GM20000 (cell line): ENCODE data around the gene PLA2G12B.
"Not testable (repeated sequence)": the region's sequence is repeated elsewhere in the genome, so short reads cannot be mapped to it uniquely, and the experiment has no call there.

Experiments
- DNase-seq: peaks from one replicate; pipeline ENCODE4 v3.0.0; 2012; ENCODE audit warnings: low spot score
- TF ChIP-seq, protein P1 (sequence below): IDR thresholded peaks from 2 replicates; pipeline ENCODE4 v1.5.1; 2012; ENCODE audit warnings: mild to moderate bottlenecking, control low read depth; ENCODE audit errors: extremely low read depth, missing control alignments

PLA2G12B gene, protein sequence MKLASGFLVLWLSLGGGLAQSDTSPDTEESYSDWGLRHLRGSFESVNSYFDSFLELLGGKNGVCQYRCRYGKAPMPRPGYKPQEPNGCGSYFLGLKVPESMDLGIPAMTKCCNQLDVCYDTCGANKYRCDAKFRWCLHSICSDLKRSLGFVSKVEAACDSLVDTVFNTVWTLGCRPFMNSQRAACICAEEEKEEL

DNA sequence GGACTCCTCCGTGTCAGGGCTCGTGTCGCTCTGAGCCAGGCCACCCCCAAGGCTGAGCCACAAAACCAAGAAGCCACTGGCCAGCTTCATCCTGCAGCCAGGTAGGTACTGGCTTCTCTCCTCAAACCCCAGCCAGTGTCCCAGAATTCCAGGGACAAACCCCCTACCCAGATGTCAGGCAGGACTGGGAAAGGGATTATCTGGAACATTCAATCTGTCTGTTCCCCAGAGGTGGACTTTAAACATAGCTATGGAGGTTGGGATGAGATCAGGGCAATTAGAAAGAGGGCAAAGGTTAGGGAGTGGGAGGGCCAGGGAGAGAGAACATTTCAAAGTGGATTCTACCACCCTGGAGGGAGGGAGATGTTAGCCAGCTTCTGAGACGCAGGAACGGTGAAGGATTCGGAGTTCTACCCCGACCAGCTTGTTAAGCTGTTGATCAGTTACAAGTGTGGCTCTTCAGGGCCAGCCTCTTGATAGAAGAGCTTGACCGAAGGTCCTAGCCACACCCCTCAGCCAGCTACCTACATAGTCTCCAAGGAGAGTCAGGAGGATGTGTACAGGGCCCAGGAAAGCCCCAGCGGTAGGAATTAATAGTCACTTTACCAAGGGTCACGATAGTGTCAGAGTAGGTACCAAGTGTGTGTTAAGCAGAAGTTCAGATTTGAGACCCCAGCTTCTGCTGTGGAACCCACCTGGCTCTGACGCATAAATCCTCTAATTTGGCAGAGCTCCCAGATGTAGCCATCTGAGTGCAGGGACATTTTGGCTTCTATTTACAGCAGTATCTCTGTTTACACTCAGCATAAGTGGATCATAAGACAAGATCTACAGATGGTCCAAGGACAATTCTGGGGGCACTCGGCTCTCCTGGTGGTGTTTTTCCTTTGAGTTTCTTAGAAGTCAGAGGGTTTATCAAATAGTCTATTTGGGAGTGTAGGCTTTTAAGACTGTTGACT, at the start of gene PLA2G12B:
Gene PLA2G12B (minus strand): TSS at position 211 of the 959 bp plus-strand sequence. CDS start 121 bp downstream, at position 90.
- no peak for DNase-seq
- TF ChIP-seq, protein P1, sequence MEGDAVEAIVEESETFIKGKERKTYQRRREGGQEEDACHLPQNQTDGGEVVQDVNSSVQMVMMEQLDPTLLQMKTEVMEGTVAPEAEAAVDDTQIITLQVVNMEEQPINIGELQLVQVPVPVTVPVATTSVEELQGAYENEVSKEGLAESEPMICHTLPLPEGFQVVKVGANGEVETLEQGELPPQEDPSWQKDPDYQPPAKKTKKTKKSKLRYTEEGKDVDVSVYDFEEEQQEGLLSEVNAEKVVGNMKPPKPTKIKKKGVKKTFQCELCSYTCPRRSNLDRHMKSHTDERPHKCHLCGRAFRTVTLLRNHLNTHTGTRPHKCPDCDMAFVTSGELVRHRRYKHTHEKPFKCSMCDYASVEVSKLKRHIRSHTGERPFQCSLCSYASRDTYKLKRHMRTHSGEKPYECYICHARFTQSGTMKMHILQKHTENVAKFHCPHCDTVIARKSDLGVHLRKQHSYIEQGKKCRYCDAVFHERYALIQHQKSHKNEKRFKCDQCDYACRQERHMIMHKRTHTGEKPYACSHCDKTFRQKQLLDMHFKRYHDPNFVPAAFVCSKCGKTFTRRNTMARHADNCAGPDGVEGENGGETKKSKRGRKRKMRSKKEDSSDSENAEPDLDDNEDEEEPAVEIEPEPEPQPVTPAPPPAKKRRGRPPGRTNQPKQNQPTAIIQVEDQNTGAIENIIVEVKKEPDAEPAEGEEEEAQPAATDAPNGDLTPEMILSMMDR = no peak

DNA sequence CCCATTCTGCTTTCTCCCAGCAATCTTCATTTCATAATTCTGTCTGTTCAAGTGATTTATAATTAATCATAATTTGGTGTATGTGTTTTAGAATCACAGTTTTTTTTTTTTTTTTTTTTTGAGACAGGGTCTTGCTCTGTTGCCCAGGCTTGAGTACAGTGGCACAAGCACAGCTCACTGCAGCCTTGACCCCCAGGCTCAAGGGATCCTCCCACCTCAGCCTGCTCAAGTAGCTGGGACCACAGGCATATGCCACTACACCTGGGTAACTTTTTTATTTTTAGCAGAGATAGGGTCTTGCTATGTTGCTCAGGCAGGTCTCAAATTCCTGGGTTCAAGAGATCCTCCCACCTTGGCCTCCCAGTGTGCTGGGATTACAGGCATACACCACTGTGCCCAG, 49.2 kb upstream of the PLA2G12B start:
- TF ChIP-seq, protein P1 = no peak
- DNase-seq = no peak

DNA sequence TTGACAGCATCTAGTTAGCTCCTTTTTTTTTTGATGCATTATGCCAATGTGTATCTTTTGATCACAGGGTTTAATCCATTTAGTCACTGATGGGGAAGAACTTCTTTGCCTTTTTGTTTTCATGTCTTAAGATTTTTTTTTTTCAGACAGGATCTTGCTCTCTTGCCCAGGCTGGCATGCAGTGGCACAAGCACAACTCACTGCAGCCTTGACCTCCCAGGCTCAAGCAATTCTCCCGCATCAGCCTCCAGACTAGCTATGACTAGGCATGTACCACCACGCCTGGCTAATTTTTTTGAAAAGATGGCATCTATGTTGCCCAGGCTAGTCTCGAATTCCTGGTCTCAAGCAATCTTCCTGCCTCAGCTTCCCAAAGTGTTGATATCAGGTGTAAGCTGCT, 46.4 kb upstream of the PLA2G12B start:
- TF ChIP-seq, protein P1 = no peak
- DNase-seq = no peak

- DNase-seq = no peak
- TF ChIP-seq, protein P1 = no peak
These were observed 42.5 kb upstream of the PLA2G12B start for GRCh38 chr10:72997099-72997498.

DNA sequence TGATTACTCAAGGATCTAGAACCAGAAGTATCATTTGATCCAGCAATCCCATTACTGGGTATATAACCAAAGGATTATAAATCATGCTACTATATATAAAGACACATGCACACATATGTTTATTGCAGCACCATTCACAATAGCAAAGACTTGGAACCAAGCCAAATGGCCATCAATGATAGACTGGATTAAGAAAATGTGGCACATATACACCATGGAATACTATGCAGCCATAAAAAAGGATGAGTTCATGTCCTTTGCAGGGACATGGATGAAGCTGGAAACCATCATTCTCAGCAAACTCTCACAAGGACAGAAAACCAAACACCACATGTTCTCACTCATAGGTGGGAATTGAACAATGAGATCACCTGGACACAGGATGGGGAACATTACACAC, 40.9 kb upstream of the PLA2G12B start:
- not testable (repeated sequence) for DNase-seq

- DNase-seq = not testable (repeated sequence)
These were observed 35.2 kb upstream of the PLA2G12B start for GRCh38 chr10:72989771-72990170.

DNA sequence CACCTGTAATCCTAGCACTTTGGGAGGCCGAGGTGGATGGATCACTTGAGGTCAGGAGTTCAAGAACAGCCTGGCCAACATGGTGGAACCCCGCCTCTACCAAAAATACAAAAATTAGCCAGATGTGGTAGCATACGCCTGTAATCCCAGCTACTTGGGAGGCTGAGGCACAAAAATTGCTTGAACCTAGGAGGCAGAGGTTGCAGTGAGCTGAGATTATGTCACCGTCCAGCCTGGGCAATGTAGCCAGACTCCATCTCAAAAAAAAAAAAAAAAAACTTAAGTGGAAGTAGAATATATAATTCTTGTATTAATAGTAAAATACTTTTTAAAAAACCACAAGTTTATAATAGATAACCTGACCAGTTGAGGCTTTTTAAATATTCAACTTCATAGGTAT, 30.0 kb upstream of the PLA2G12B start:
- DNase-seq = not testable (repeated sequence)

DNA sequence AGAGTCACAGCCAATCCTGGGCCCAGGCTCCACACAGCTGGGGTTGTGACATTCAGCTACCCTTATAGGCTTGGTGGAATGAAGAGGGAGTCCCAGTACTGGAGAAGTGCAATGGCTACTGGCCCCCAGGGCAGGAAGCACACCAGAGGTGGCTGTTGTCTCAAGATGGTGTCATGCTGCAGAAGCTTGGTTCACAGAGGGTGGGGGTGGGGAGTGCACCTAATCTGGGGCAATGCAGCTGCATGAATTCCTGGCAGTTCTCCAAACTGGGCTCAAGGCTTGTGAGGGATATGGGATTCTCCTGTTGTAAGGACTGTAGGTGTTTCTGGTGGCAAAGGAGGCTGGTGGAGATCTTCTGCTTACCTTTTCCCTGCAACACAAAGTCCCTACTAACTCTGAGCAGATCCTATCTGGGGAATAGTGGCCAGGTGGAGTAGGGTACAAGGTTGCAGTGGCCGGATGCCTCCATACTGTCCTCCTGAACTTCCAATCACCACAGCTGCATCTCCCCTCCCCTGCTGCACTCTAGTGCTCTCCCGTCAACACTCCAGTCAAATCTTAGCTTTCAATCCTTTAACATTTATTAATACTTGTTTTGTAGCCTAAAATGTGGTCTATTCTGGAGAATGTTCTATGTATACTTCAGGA, 27.4 kb upstream of the PLA2G12B start:
- no peak for DNase-seq
- TF ChIP-seq, protein P1 = no peak
